GM18517 (cell line): ENCODE results near the gene DLG4.
"Not testable (repeated sequence)": the region's sequence is repeated elsewhere in the genome, so short reads cannot be mapped to it uniquely, and the experiment has no call there.

Experiments used
- ATAC-seq: cut with Tn5 transposase; IDR thresholded peaks from one replicate; pipeline ENCODE4 v1.9.1; 2021; ENCODE audit warnings: mild to moderate bottlenecking, moderate library complexity; ENCODE audit not compliant: unreplicated experiment

DLG4 gene

GRCh38 chr17:7249830-7250229 is 30.2 kb upstream of the DLG4 start:
- no peak for ATAC-seq

DNA sequence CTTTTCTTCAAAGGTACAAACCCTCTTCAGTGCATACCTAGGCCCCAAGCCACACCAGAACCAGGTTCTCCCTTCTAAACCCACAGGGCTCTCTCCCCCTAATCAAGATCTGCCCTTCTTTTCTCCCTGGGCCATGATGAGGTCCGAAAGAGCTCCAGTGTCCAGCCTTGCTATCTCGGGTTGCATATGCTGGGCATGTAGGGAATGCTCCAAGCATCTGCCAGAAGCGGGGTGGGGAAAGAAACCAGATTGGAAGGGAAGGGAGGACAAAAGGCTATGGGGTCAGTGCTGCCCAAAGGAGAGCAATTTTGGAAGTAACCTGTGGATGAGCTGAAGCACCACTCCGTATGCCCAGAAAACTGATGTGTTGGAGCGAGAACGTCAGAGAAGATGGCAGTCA is 29.6 kb upstream of the DLG4 start:
- no peak for ATAC-seq

GRCh38 chr17:7248796-7249195 is 29.2 kb upstream of the DLG4 start:
- no peak for ATAC-seq

DNA sequence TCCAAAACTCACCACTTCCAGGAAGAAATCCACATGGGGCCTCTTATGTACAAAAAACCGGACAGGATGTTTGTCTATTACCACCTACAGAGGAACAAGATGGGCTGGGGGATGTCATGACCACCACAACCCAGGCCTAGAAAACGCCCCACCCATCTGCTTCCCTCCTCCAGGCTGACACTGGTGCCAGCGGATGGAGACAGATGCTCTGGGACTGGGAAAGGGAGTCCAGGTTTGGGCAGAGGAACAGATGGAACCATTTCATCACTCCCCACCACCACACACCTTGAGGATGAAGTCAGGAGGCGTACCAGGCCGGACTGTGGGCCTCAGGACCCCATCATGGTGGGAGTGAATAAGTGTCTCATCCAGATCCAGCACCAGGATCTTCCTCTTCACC is 27.1 kb upstream of the DLG4 start:
- ATAC-seq = no peak

GRCh38 chr17:7243838-7244237 is 24.2 kb upstream of the DLG4 start:
- not testable (repeated sequence) for ATAC-seq

GRCh38 chr17:7243453-7243729 is 23.8 kb upstream of the DLG4 start:
- no peak for ATAC-seq

GRCh38 chr17:7242717-7243452 is 23.2 kb upstream of the DLG4 start:
- ATAC-seq = peak; percentile 52

GRCh38 chr17:7241783-7242716 is 22.4 kb upstream of the DLG4 start, which contains the start of gene GABARAP:
Gene GABARAP (minus strand): TSS chr17:7242449. CDS start chr17:7242330, 119 bp downstream.
- ATAC-seq = peak; percentile 27

GRCh38 chr17:7241090-7241733 is 21.6 kb upstream of the DLG4 start:
- no peak for ATAC-seq

GRCh38 chr17:7240375-7240774 is 20.7 kb upstream of the DLG4 start:
- no peak for ATAC-seq

DNA sequence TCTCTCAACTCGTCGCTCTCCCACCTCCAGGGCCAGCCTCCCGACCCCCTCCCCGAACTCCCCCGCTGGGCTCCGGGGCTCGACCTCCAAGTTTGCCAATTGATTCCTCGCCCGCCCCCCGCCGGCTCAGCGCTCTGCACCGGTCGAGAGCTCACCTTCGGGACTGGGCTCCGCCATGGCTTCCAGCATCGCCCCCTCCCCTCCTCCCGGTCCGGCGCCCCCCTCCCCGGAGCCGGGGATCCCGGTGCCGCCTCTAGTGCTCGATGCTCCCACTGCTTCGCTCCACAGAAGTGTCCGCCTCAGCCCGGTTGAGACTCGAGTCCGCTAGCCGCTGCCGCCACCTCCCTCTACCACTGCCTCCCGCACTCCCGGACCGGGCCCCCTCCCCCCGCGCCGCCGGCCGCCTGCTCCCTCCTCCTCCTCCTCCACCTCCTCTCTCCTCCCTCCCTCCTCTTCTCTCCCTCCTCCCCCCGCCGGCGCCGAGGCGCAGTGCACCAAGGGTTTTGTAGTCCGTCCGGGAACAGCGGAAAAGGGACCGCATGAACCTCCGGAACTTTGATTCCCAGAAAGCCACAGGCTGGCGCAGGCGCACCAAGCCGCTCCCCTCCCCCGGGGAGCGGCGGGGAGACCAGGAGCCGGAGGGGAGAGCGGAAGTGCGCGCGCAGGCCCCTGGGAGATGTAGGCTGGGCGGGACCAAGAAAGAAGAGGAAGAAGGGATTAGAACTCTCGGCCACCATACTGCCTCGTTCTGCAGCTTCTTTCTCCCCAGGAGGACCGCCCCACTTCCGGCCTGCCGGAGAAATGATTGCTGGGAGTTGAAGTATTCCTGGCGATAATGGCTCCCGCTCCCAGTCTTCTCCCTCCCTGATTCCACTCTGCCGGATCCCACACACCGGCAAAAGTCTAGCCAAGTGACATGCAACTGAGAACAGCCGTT is 19.7 kb upstream of the DLG4 start, which contains the start of gene PHF23:
Gene PHF23 (minus strand): TSS at position 367 of the 937 bp plus-strand sequence. CDS start 178 bp downstream, at position 189.
- ATAC-seq = peak; percentile 46

DNA sequence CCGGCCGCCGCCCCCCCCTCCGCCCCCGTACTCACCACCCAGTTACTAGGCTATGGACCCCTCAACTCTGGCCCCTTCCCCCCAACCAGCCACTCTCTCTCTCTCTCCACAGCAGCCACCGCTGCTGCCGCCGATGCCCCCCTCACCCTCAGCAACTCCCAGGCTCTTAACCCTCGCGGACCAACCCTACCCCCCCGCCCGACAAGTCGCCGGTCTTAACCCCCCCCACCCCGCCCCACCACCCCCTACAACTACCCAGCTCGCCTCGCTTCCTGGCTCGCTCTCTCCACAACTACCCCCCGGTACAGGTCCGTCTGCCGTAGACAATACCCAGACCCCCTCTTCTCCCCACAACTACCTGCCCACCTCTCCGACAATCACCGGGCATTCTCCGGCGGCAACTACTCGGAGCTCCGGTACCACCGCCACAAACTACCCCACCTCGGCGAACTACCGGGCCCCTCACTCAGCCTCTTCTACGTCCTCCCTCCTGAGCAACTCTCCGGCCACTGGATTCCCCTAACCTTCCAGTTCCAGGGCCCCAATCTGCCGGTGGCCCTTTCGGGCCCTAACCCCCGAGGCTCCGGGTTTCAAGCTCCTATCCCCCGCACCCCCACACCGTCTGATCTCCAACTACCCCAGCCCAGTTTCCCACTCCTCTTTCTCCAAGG is 18.9 kb upstream of the DLG4 start:
- ATAC-seq = no peak

- ATAC-seq = no peak
These were observed 18.3 kb upstream of the DLG4 start for GRCh38 chr17:7237761-7238419.

DNA sequence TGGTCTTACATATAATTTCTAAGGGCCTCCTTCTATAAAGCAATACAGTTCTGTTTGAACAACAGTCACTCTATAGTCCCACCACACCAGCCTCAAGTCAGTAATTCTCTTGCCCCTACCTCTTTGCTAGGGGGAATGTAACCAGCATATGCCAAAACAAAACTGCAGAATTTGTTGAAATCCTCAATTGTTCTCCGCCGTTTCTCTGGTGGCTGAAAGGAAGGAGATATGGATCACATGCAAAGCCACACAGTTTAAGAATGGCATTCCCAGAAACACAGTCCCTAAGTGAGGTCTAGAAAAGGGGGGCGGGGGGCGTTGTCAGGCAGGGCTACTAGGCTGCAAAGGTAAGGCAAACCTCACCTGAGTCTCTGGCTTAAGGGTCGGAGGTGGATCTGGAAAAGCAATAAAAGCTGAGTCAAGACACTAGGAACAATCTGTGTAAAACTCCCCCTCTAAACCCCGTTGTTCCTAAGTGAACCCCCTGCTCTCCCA is 17.7 kb upstream of the DLG4 start:
- ATAC-seq = no peak

DNA sequence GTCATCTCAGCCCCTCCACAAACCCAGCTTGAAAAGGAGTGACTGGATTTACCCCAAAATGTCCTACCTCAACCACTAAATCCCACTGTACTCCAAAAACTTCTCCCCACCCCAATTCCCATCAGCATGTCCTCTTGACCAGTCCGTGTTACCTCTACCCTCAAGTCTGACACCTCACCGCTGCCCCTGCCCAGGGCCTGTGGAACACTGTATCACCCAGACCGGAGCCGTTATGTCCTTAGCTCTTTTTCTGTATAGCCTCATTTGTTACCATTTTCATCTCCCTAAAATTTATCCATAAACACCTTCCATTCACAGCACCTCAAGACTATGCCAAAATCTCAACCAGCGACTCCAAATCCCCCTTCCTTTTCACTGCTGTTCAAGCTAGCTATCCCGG is 17.2 kb upstream of the DLG4 start:
- no peak for ATAC-seq

GRCh38 chr17:7235693-7236665 is 16.3 kb upstream of the DLG4 start:
- no peak for ATAC-seq

DNA sequence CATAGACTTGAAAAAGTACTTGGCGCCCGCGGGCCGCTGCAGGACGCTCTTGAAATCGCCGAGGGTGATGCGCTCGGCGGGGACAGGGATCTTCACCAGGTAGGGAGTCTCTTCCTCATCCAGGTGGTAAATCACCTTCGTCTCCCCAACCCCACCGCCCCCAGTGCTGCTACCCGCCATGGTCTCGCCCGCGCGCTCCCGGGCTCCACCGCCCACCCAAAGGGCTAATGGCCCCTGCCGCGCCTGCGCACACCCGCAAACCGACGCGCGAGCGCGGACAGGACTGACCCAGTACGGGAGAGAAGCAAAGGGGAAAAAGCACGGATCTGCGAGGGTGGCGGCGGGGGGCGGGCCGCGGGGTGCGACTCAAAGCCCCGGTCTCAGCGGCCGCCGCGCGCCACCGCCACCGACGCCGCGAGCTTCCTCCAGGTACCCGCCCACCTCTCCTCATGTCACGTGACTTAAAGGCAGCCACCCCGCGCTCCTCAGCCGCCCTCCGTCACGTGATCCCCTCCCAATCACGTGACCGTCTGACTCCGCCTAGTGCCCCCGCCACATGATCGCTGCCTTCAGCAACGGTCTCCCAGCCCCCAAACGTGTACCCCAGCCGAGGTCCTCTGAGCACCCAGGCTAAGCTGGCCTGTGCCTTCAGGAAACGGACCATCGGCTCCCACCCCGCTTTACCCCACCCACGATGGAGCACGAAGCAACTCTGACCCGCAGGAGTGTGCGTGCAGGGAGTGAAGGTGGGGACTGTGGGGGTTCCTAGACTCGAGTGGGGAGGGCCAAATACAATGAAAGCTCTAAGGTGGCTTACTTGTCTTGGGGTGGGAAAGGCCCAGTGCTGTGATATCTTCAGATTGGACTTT is 14.7 kb upstream of the DLG4 start, which contains the start of gene DVL2:
Gene DVL2 (minus strand): TSS at position 435 of the 869 bp plus-strand sequence. CDS start 255 bp downstream, at position 180.
- ATAC-seq = peak; percentile 48
